Neural progenitor cell (in vitro differentiated cells): ENCODE measurements around the gene PNLIPRP1.

Source experiments
- EZH2 ChIP-seq: fragments of 200-600 bp; sonication (generic); IDR thresholded peaks from 2 replicates; pipeline ENCODE4 v1.6.1; 2017; ENCODE audit warnings: antibody characterized with exemption, mild to moderate bottlenecking, moderate library complexity
- EZH2phosphoT487 ChIP-seq: fragments of 200-600 bp; sonication (generic); IDR thresholded peaks from 2 replicates; pipeline ENCODE4 v1.6.1; 2017; ENCODE audit warnings: antibody characterized with exemption
- TF ChIP-seq, protein P1 (sequence below): fragments of 200-600 bp; sonication (generic); IDR thresholded peaks from 2 replicates; pipeline ENCODE4 v1.5.1; 2017; ENCODE audit warnings: antibody characterized with exemption, mild to moderate bottlenecking

DNA sequence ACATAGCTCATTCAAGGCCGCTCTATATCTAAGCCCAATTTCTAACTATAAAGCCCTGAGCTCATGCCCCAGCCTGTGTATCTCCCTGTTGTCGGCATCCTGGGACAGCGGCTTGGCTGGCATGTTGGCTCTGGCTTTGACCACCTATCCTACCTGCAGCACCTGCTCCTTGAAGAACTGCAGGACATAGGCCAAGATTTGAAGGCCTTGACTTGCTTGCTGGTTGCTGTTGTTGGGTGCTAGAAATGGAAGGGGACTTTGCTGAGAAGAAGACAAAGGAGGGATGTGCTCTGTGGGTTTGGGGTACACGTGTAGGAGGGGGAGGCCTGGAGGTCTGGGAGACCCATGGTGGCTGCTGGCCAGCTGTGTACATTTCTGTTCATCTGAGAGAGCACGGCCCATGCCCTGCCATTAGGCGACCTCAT, 41.1 kb downstream of the PNLIPRP1 start:
- TF ChIP-seq, protein P1, sequence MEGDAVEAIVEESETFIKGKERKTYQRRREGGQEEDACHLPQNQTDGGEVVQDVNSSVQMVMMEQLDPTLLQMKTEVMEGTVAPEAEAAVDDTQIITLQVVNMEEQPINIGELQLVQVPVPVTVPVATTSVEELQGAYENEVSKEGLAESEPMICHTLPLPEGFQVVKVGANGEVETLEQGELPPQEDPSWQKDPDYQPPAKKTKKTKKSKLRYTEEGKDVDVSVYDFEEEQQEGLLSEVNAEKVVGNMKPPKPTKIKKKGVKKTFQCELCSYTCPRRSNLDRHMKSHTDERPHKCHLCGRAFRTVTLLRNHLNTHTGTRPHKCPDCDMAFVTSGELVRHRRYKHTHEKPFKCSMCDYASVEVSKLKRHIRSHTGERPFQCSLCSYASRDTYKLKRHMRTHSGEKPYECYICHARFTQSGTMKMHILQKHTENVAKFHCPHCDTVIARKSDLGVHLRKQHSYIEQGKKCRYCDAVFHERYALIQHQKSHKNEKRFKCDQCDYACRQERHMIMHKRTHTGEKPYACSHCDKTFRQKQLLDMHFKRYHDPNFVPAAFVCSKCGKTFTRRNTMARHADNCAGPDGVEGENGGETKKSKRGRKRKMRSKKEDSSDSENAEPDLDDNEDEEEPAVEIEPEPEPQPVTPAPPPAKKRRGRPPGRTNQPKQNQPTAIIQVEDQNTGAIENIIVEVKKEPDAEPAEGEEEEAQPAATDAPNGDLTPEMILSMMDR = no peak
- TF ChIP-seq EZH2 (no peak), EZH2phosphoT487 (no peak)
